ENCODE measurements around the gene MAP7. TPM values are rescaled to one million over a fixed set of nuclear protein-coding genes. Genes with fewer than 3 reads are reported as not detected.

The MAP7 gene
- total RNA-seq, 3 donors from 2014 or later (not counting 1 experiment from before 2014, with no cell fraction given), result 0.14 to 0.68 (median 0.14) TPM

- Histone ChIP-seq H3K27ac (ENCODE audit: low read length) (no peak overlapping the region), H3K9me3 (ENCODE audit: control insufficient read depth, insufficient read depth, low read length) (no peaks in the 10 kb centered on the region), H3K27me3 (ENCODE audit: control insufficient read depth, insufficient read depth, low read length) (no peaks in the 10 kb centered on the region), H3K4me3 (ENCODE audit: low read length) (no peak overlapping the region), H3K36me3 (ENCODE audit: control insufficient read depth, insufficient read depth, low read length) (no peaks in the 10 kb centered on the region), H3K4me1 (ENCODE audit: control insufficient read depth, insufficient read depth, low read length) (no peaks in the 10 kb centered on the region)
- H3K9me3 Mint-ChIP-seq, result no peaks in the 10 kb centered on the region
- H3K27ac Mint-ChIP-seq, result no peak overlapping the region
- no peaks in the 10 kb centered on the region for H3K4me1 Mint-ChIP-seq
- H3K4me3 Mint-ChIP-seq, result no peak overlapping the region
- WGBS (ENCODE audit: insufficient coverage), result 64% methylated on average over 5 of the region's 5 CpGs
- intact Hi-C loops (cut with micrococcal nuclease), result no loop called here
- no peak for TF ChIP-seq CTCF (IDR thresholded peaks at IDR 0.05)
- H3K36me3 Mint-ChIP-seq, result no peaks in the 10 kb centered on the region
- DNase-seq, result no peak
- ATAC-seq, result no peak
- H3K27me3 Mint-ChIP-seq (ENCODE audit: low read depth in 2 of 2), result peaks cover 6 to 8% of the 10 kb centered on the region in 2 donors
These were observed 15.0 kb downstream of the MAP7 start for GRCh38 chr6:136535017-136535765.

- WGBS (ENCODE audit: insufficient coverage), result 97% methylated on average over 3 of the region's 3 CpGs
These were observed 16.0 kb downstream of the MAP7 start for GRCh38 chr6:136534268-136534667.

GRCh38 chr6:136533487-136533886 lies 16.7 kb downstream of the MAP7 start:
- no peak overlapping the region for H3K27ac ChIP-seq (ENCODE audit: low read length)
- Mint-ChIP-seq H3K4me1 (no peaks in the 10 kb centered on the region), H3K36me3 (no peaks in the 10 kb centered on the region), H3K27me3 (ENCODE audit: low read depth in 2 of 2) (peaks cover 0 to 6% of the 10 kb centered on the region in 2 donors), H3K27ac (no peak overlapping the region), H3K9me3 (no peaks in the 10 kb centered on the region), H3K4me3 (no peak overlapping the region)
- H3K4me3 ChIP-seq (ENCODE audit: low read length), result no peak overlapping the region
- no peaks in the 10 kb centered on the region for H3K4me1 ChIP-seq (ENCODE audit: control insufficient read depth, insufficient read depth, low read length)
- ATAC-seq, result no peak
- 33% methylated on average over 5 of the region's 5 CpGs for WGBS (ENCODE audit: insufficient coverage)
- TF ChIP-seq CTCF (IDR thresholded peaks at IDR 0.05), result no peak
- H3K27me3 ChIP-seq (ENCODE audit: control insufficient read depth, insufficient read depth, low read length), result no peaks in the 10 kb centered on the region
- no peaks in the 10 kb centered on the region for H3K9me3 ChIP-seq (ENCODE audit: control insufficient read depth, insufficient read depth, low read length)
- H3K36me3 ChIP-seq (ENCODE audit: control insufficient read depth, insufficient read depth, low read length), result no peaks in the 10 kb centered on the region
- intact Hi-C loops (cut with micrococcal nuclease), result no loop called here
- DNase-seq, result no peak

More at GRCh38 chr6:136534268-136534667, 16.0 kb downstream of the MAP7 start:
- Histone ChIP-seq H3K27ac (ENCODE audit: low read length) (no peak overlapping the region), H3K4me3 (ENCODE audit: low read length) (no peak overlapping the region), H3K36me3 (ENCODE audit: control insufficient read depth, insufficient read depth, low read length) (no peaks in the 10 kb centered on the region), H3K4me1 (ENCODE audit: control insufficient read depth, insufficient read depth, low read length) (no peaks in the 10 kb centered on the region), H3K9me3 (ENCODE audit: control insufficient read depth, insufficient read depth, low read length) (no peaks in the 10 kb centered on the region), H3K27me3 (ENCODE audit: control insufficient read depth, insufficient read depth, low read length) (no peaks in the 10 kb centered on the region)
- H3K36me3 Mint-ChIP-seq, result no peaks in the 10 kb centered on the region
- no peaks in the 10 kb centered on the region for H3K4me1 Mint-ChIP-seq
- no peak for DNase-seq
- H3K4me3 Mint-ChIP-seq, result no peak overlapping the region
- H3K9me3 Mint-ChIP-seq, result no peaks in the 10 kb centered on the region
- H3K27ac Mint-ChIP-seq, result no peak overlapping the region
- no peak for ATAC-seq
- H3K27me3 Mint-ChIP-seq (ENCODE audit: low read depth in 2 of 2), result peaks cover 0 to 6% of the 10 kb centered on the region in 2 donors
- intact Hi-C loops (cut with micrococcal nuclease), result no loop called here
- TF ChIP-seq CTCF (IDR thresholded peaks at IDR 0.05), result no peak

GRCh38 chr6:136532030-136532429 lies 18.2 kb downstream of the MAP7 start:
- Mint-ChIP-seq H3K27me3 (ENCODE audit: low read depth in 2 of 2) (peaks cover 10 to 11% of the 10 kb centered on the region in 2 donors), H3K4me1 (no peaks in the 10 kb centered on the region), H3K9me3 (no peaks in the 10 kb centered on the region), H3K4me3 (no peak overlapping the region), H3K27ac (no peak overlapping the region), H3K36me3 (no peaks in the 10 kb centered on the region)
- Histone ChIP-seq H3K9me3 (ENCODE audit: control insufficient read depth, insufficient read depth, low read length) (no peaks in the 10 kb centered on the region), H3K4me3 (ENCODE audit: low read length) (no peak overlapping the region), H3K4me1 (ENCODE audit: control insufficient read depth, insufficient read depth, low read length) (no peaks in the 10 kb centered on the region), H3K27ac (ENCODE audit: low read length) (no peak overlapping the region), H3K36me3 (ENCODE audit: control insufficient read depth, insufficient read depth, low read length) (no peaks in the 10 kb centered on the region), H3K27me3 (ENCODE audit: control insufficient read depth, insufficient read depth, low read length) (no peaks in the 10 kb centered on the region)
- no peak for TF ChIP-seq CTCF (IDR thresholded peaks at IDR 0.05)
- intact Hi-C loops (cut with micrococcal nuclease), result no loop called here
- ATAC-seq (no peak), DNase-seq (no peak)
- WGBS (ENCODE audit: insufficient coverage), result 92% methylated on average over 5 of the region's 6 CpGs

Data from natural killer cell (primary cell).